IPS-20b (cell line): Measurements from ENCODE around the gene TBRG1.

ENCODE experiments used
- H3K27ac ChIP-seq: one replicate; pipeline ENCODE4 v1.5.1; 2013; ENCODE audit warnings: low read length
- H3K27me3 ChIP-seq: 2 replicates; pipeline ENCODE4 v1.6.1; 2013; ENCODE audit warnings: mild to moderate bottlenecking, low read length, inconsistent platforms; ENCODE audit not compliant: insufficient read depth
- H3K36me3 ChIP-seq: 2 replicates; pipeline ENCODE4 v1.6.1; 2013; ENCODE audit warnings: low read depth, mild to moderate bottlenecking, inconsistent platforms, low read length, moderate library complexity; ENCODE audit not compliant: insufficient read depth
- H3K4me1 ChIP-seq: 2 replicates; pipeline ENCODE4 v1.6.1; 2013; ENCODE audit warnings: mild to moderate bottlenecking, control low read depth, inconsistent platforms, low read length, moderate library complexity; ENCODE audit not compliant: insufficient read depth
- H3K4me3 ChIP-seq: 2 replicates; pipeline ENCODE4 v1.5.1; 2013; ENCODE audit warnings: mild to moderate bottlenecking, low read length, inconsistent platforms
- H3K9ac ChIP-seq: 2 replicates; pipeline ENCODE4 v1.6.1; 2013; ENCODE audit warnings: low read depth, mild to moderate bottlenecking, inconsistent platforms, low read length, moderate library complexity
- H3K9me3 ChIP-seq: 2 replicates; pipeline ENCODE4 v1.6.1; 2013; ENCODE audit warnings: mild to moderate bottlenecking, low read depth, low read length, inconsistent platforms; ENCODE audit not compliant: insufficient read depth

Gene TBRG1, protein sequence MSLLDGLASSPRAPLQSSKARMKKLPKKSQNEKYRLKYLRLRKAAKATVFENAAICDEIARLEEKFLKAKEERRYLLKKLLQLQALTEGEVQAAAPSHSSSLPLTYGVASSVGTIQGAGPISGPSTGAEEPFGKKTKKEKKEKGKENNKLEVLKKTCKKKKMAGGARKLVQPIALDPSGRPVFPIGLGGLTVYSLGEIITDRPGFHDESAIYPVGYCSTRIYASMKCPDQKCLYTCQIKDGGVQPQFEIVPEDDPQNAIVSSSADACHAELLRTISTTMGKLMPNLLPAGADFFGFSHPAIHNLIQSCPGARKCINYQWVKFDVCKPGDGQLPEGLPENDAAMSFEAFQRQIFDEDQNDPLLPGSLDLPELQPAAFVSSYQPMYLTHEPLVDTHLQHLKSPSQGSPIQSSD

DNA sequence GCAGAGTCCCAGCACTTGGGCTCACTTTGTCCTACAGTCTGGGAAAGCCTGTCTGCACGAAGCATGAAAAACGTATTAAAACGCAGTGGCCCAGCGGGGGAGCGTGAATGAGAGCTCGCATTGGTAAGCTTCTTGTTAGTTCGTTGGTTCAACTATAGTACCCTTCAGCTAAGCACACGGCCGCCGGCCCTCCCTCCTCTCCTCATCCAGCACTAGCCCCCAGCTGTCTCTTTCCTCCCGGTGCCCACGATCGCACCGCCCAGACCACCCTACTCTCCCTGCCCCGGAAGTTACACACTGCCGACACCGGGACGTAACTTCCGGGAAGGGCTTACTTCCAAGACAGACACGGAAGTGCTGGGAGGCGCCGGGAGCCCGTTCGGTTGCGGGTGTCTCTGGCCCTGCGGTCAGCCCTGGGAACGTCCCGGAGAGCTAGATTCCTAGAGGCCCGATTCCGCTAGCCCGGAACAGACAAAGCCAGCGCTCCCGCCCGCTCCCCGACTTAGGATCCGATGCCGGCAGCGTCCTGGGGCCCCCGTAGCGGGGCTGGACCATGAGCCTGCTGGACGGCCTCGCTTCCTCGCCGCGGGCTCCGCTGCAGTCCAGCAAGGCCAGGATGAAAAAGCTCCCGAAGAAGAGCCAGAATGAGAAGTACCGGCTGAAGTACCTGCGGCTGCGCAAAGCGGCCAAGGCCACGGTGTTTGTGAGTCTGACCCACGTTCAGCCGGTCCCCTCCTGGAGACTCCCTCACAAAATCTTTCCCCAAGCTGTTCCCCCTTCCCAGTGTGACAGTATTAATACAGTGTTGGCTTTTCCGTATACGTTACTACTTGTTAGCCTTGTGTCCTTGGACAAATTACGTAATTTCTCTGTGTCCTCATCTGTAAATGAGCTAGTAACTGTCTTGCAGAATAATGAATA is at the start of gene TBRG1:
TSS of gene TBRG1 (plus strand) at position 334 of the 921 bp plus-strand sequence. CDS start at position 554, 220 bp downstream.
- H3K27ac ChIP-seq: peak within 1 kb of the TSS; percentile 81
- H3K4me3 ChIP-seq: peak within 1 kb of the TSS; percentile 96
- H3K27me3 ChIP-seq: peaks cover 18% of the 10 kb centered on the region
- peaks cover 30% of the 10 kb centered on the region for H3K36me3 ChIP-seq
- peak within 1 kb of the TSS; percentile 93 for H3K9ac ChIP-seq
- no peaks in the 10 kb centered on the region for H3K9me3 ChIP-seq
- peaks cover 7% of the 10 kb centered on the region for H3K4me1 ChIP-seq

DNA sequence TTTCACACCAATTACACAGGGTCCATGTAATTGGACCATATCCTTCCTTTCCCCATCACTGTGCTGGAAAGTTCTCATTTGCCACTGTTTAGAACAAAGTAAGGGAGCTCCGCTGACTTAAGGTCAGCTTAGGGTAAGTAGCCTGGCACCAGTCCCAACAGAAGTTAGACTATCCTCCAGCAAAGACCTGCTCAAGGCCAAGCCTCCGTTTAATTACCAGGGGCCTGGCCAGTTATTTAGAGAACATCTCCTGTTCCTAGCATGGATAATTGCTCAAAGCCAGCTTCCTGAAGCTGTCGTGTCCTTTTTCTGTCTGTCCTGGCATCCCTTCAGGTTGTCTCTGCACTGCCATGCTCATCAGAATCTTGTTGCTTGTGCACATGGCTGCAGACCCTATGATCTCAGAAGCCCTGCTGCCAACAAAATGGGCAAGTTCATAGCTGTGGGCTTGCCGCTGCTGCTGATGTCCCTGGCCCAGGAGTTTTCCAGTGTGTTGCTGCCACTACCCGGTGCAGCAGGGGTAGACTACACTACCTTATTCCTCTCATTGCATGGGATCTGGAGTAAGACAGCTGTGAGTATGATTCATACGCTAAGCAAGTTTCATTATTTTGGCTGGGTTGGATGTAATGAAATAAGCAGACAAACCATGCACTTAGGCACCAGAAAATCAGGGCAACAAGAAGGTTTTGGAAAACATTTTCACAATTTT is 44.8 kb upstream of the TBRG1 start:
- no peak overlapping the region for H3K4me3 ChIP-seq
- no peaks in the 10 kb centered on the region for H3K4me1 ChIP-seq
- H3K9ac ChIP-seq: no peak overlapping the region
- no peaks in the 10 kb centered on the region for H3K9me3 ChIP-seq
- no peaks in the 10 kb centered on the region for H3K27me3 ChIP-seq
- no peaks in the 10 kb centered on the region for H3K36me3 ChIP-seq
- H3K27ac ChIP-seq: no peak overlapping the region

DNA sequence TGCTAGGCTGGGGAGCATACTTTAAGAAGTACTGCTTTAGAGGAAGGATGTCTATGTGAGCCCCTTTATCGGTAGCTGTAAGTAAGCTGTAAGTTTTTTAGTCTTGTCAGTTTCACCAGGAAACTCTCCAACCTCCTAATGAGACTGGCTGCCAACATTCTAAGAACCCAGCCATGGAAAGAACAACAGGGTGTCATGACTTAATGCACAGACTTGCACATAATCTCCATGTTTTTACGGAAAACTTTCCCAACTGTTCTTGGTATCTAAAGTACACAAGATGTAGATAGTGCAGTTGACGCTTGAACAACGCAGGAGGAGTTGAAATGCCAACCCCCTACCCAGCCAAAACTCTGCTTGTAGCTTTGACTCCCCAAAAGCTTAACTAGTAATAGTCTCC is 43.9 kb upstream of the TBRG1 start:
- no peaks in the 10 kb centered on the region for H3K9me3 ChIP-seq
- H3K4me3 ChIP-seq: no peak overlapping the region
- no peaks in the 10 kb centered on the region for H3K36me3 ChIP-seq
- no peak overlapping the region for H3K27ac ChIP-seq
- no peaks in the 10 kb centered on the region for H3K4me1 ChIP-seq
- no peak overlapping the region for H3K9ac ChIP-seq
- H3K27me3 ChIP-seq: no peaks in the 10 kb centered on the region

DNA sequence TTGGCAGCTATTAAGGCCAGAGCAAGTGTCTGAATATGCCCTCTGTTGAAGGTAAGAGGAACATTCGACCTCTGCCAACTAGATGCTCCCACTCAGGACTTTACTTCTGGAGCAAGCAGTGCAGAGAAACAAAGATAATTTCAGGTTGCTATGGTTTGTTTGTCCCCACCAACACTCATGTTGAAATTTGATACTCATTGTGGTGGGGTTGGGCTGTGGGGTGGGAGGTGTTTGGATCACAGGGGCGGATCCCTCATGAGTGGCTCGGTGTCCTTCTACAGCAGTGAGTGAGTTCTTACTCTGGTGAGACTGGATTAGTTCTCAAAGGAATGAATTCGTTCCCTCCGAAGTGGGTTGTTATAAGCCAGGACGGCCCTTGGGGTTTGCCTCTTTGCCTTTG is 40.8 kb upstream of the TBRG1 start:
- Histone ChIP-seq H3K9me3 (no peaks in the 10 kb centered on the region), H3K36me3 (no peaks in the 10 kb centered on the region), H3K4me1 (peaks cover 4% of the 10 kb centered on the region; the same call in 1 of the 2 replicates), H3K27ac (no peak overlapping the region), H3K27me3 (no peaks in the 10 kb centered on the region), H3K4me3 (no peak overlapping the region), H3K9ac (no peak overlapping the region)

DNA sequence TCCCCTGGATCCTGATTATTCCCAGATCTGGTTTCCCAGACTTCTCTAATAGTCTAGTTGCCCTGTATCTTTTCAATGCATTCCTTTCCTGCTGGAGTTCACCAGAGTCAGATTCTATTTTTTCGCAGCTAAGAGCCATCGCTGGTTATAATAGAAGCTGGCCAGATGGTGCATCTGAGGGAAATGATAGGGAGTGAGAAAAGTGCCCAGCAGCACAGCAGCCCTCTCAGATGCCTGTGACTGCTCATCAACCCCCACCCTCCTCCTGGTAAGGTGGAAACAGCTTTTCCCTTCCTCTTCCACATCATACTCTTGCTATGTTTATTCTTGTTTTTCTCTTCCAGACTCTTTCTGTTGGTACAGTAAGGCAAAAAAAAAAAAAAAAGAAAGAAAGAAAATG is 40.1 kb upstream of the TBRG1 start:
- H3K9ac ChIP-seq: no peak overlapping the region
- peaks cover 4% of the 10 kb centered on the region; the same call in 1 of the 2 replicates for H3K4me1 ChIP-seq
- no peaks in the 10 kb centered on the region for H3K9me3 ChIP-seq
- no peaks in the 10 kb centered on the region for H3K27me3 ChIP-seq
- no peaks in the 10 kb centered on the region for H3K36me3 ChIP-seq
- H3K27ac ChIP-seq: no peak overlapping the region
- H3K4me3 ChIP-seq: no peak overlapping the region

DNA sequence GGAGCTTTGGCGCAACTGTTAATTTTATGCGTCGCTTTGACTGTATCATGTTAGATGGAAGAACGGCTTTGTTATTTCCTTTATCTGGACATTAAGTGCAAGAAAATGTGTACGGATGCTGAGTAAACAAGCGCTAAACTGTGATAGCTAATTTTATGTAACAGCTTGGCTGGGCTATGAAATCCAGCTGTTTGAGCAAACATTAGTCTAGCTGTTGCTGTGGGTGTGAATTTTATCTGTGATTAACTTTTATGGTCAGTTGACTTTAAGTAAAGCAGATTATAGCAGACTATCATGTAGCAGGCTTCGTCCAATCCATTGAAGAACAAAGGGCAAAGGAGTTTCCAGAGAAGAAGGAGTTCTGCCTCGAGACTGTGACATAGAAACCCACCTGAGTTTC is 38.9 kb upstream of the TBRG1 start:
- Histone ChIP-seq H3K9me3 (no peaks in the 10 kb centered on the region), H3K27me3 (no peaks in the 10 kb centered on the region), H3K4me1 (peaks cover 4% of the 10 kb centered on the region; the same call in 1 of the 2 replicates), H3K36me3 (no peaks in the 10 kb centered on the region), H3K27ac (no peak overlapping the region), H3K4me3 (no peak overlapping the region), H3K9ac (no peak overlapping the region)

DNA sequence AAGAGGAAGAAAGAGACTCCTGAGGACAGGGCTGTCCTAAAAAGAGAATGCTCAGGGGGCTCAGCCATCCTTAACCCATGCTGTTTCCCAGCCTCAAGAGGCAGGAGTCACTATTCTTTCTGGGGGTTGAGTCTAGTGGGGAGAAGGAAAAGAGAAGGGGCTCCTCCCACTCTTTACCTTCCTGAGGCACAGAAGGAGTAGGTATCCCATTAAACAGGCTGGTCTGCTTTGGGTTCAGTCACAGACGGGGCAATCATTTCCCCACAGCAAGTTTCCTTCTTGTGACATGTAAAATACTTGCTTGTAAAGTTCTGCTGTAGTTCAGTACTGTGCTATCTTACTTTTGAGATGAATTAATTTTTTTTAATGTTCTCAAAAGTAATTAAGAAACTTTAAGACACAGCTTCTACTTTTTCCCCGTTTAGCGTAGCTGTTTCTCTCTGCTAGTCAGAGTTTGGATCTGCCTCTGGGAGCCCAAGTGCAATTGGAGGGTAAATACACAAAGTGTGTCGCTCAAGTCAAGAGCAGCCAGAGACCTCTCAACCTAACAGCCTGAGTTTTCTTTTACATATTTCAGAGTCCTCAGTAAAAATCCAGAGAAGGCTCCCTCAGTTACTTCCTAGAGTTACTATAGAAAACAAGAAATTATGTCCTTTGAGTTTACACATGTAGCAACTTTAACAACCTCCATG is 37.8 kb upstream of the TBRG1 start:
- H3K9ac ChIP-seq: no peak overlapping the region
- no peaks in the 10 kb centered on the region for H3K9me3 ChIP-seq
- H3K4me3 ChIP-seq: no peak overlapping the region
- H3K4me1 ChIP-seq: peaks cover 4% of the 10 kb centered on the region; the same call in 1 of the 2 replicates
- no peaks in the 10 kb centered on the region for H3K27me3 ChIP-seq
- no peak overlapping the region for H3K27ac ChIP-seq
- no peaks in the 10 kb centered on the region for H3K36me3 ChIP-seq

DNA sequence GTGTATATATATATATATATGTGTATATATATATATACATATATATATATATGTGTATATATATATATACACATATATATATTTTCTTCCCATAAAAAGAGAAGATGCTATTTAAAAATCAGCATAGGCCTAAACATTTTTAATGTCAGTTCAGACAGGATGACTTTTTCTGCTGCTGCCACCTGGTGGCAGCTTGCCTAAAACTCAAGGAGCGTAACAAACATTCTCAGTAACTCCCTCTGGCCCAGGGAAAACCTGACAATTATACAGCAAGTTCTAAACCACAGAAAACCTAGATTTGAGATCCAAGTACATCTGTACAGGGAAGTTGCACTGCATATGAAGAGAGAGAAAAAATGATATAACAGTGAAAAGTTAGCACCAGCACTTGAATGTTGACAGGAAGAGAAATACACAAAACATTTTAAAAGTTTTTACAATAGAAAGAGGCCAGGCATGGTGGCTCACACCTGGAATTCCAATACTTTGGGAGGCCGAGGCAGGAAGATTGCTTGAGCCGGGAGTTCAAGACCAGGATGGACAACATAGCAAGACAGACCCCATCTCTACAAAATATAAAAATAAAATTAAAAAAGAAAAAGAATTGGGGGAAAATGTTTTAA is 36.3 kb upstream of the TBRG1 start:
- Histone ChIP-seq H3K27ac (no peak overlapping the region), H3K9ac (no peak overlapping the region), H3K27me3 (no peaks in the 10 kb centered on the region), H3K4me3 (no peak overlapping the region), H3K36me3 (no peaks in the 10 kb centered on the region), H3K4me1 (peaks cover 4% of the 10 kb centered on the region; the same call in 1 of the 2 replicates), H3K9me3 (no peaks in the 10 kb centered on the region)

DNA sequence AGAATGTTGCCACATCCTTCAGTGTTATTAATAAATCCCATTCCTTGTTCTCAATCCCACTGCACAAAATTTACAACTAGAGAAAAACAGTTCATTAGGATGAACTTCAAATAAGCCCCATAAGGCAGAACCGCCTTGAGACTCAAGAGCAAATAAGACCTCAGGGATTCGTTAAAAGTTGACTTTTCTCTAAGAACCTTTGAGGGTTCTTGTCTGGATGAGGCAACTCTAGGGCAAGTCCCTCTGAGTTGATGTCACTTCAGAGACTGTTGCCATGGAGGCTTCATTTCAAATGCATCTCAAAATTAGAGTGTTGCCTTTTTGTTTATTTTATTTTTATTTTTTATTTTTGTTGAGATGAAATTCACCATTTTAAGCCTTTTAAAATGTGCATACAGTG is 31.2 kb upstream of the TBRG1 start:
- Histone ChIP-seq H3K36me3 (no peaks in the 10 kb centered on the region), H3K27ac (no peak overlapping the region), H3K9ac (no peak overlapping the region), H3K9me3 (no peaks in the 10 kb centered on the region), H3K4me1 (no peaks in the 10 kb centered on the region), H3K27me3 (no peaks in the 10 kb centered on the region), H3K4me3 (no peak overlapping the region)

DNA sequence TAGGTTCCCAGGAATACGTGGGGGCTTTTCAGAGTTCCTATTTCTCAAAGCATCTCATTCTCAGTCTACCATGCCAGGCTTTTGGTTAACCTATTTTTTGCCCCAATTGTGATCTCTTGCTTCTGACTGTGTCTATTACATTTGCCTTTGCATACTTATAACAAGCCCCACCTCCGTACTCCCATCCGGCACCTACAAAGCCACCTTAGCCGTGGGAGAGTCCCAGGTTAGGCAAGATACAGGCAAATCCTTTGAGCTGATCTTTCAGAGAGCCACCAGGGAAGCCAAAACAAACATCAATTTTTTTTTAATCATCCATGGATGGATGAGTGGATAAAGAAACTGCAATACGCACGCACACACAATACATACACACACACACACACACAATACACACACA is 30.0 kb upstream of the TBRG1 start:
- Histone ChIP-seq H3K27ac (no peak overlapping the region), H3K4me1 (no peaks in the 10 kb centered on the region), H3K9ac (no peak overlapping the region), H3K27me3 (no peaks in the 10 kb centered on the region), H3K4me3 (no peak overlapping the region), H3K36me3 (no peaks in the 10 kb centered on the region), H3K9me3 (no peaks in the 10 kb centered on the region)
